Activated T-helper 17 cell treated with anti-CD3 and anti-CD28 coated beads, Interleukin-2, amount 50 U/mL, for 72 hours (primary cell): Measurements from ENCODE around the gene CTXND1. TPM values are rescaled to one million over a fixed set of nuclear protein-coding genes. Genes with fewer than 3 reads are reported as not detected.

Experiments
- ATAC-seq: fragments of 150-1000 bp; cut with Tn5 transposase; replicated peaks from 2 replicates; pipeline ENCODE4 v1.10.0; 2021; ENCODE audit warnings: mild to moderate bottlenecking, moderate library complexity
- H3K27ac Mint-ChIP-seq: one replicate; pipeline ENCODE4 v1.8.0; 2022; ENCODE audit warnings: mixed read lengths
- H3K27me3 Mint-ChIP-seq: one replicate; pipeline ENCODE4 v1.8.0; 2022; ENCODE audit warnings: mixed read lengths
- H3K36me3 Mint-ChIP-seq: one replicate; pipeline ENCODE4 v1.8.0; 2022; ENCODE audit warnings: low read depth, mild to moderate bottlenecking, mixed read lengths
- H3K4me1 Mint-ChIP-seq: one replicate; pipeline ENCODE4 v1.8.0; 2022; ENCODE audit warnings: mixed read lengths
- H3K4me3 Mint-ChIP-seq: one replicate; pipeline ENCODE4 v1.8.0; 2022; ENCODE audit warnings: mild to moderate bottlenecking, mixed read lengths
- H3K9me3 Mint-ChIP-seq: one replicate; pipeline ENCODE4 v1.8.0; 2022; ENCODE audit warnings: mixed read lengths
- total RNA-seq, 2 donors: library from RNA; stranded (reverse); gene quantifications; one replicate each; pipeline ENCODE4 v1.2.3, GENCODE V29; 2022

Gene CTXND1
- total RNA-seq, 2 donors from 2014 or later: not detected

DNA sequence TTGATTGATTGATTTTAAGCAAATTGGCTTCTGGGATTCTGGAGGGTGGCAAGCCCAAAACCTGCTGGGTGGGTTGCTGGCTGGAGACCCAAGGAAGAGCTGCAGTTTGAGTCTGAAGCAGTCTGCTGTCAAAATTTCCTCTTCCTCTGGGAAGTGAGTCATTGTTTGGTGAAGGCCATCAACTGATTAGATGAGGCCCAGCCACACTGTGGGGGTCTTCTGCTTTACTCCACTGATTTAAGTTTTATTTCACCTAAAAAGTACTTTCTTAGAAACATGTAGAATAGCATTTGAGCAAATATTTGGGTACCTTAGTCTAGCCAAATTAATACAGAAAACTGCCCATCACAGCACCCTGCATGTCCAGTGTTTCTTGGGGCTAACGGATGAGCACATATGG is 65.4 kb downstream of the CTXND1 start:
- H3K4me3 Mint-ChIP-seq: no peak overlapping the region
- peaks cover 59% of the 10 kb centered on the region for H3K36me3 Mint-ChIP-seq
- no peaks in the 10 kb centered on the region for H3K9me3 Mint-ChIP-seq
- H3K27me3 Mint-ChIP-seq: no peaks in the 10 kb centered on the region
- H3K4me1 Mint-ChIP-seq: peaks cover 5% of the 10 kb centered on the region
- H3K27ac Mint-ChIP-seq: no peak overlapping the region
- ATAC-seq: no peak

- no peak overlapping the region for H3K4me3 Mint-ChIP-seq
- H3K36me3 Mint-ChIP-seq: peaks cover 64% of the 10 kb centered on the region
- no peak overlapping the region for H3K27ac Mint-ChIP-seq
- H3K4me1 Mint-ChIP-seq: peaks cover 5% of the 10 kb centered on the region
- no peaks in the 10 kb centered on the region for H3K27me3 Mint-ChIP-seq
- H3K9me3 Mint-ChIP-seq: no peaks in the 10 kb centered on the region
- no peak for ATAC-seq
Measured at GRCh38 chr15:80186066-80186465, 65.9 kb downstream of the CTXND1 start.

DNA sequence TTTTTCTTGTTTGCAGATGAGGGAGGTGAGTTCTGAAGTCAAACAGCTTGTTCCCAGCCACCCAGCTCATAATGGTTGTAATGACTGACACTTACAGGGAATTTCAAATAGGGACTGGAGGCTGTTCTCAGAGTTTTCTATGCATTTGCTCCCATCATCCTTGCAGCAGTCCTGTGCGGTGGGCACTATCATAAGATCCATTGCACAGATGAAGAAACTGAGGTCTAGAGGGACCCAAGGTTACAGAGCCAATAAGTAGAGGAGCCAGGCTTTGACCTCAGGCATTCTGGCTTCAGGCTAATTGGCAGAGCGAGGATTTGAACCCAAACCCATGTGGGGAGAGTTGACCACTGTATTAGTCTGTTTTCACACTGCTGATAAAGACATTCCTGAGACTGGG is 66.9 kb downstream of the CTXND1 start:
- Mint-ChIP-seq H3K36me3 (peaks cover 68% of the 10 kb centered on the region), H3K4me3 (no peak overlapping the region), H3K9me3 (no peaks in the 10 kb centered on the region), H3K27me3 (no peaks in the 10 kb centered on the region), H3K4me1 (peaks cover 5% of the 10 kb centered on the region), H3K27ac (no peak overlapping the region)
- no peak for ATAC-seq

DNA sequence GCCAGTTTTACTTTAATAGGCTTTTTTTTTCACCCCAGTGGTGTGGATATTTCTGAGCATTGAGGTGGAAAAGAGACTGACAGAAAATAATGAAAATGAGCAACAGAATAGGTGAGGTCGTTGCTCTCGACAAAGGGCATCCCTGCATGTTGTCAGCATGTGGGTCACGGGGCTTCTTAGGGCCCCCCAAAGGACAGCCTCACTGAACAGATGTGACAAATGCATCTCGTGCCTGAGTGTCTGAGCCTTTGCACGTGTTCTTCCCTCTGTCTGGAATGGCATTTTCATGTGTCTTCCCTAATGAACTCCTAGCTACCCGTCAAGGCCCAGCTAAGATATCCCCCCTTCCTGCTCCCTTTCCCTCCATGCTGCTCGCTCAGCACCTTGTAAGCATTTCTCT is 67.5 kb downstream of the CTXND1 start:
- no peaks in the 10 kb centered on the region for H3K27me3 Mint-ChIP-seq
- H3K9me3 Mint-ChIP-seq: no peaks in the 10 kb centered on the region
- peaks cover 71% of the 10 kb centered on the region for H3K36me3 Mint-ChIP-seq
- peaks cover 5% of the 10 kb centered on the region for H3K4me1 Mint-ChIP-seq
- H3K4me3 Mint-ChIP-seq: no peak overlapping the region
- ATAC-seq: no peak
- no peak overlapping the region for H3K27ac Mint-ChIP-seq

GRCh38 chr15:80183886-80184285 is 68.1 kb downstream of the CTXND1 start:
- H3K36me3 Mint-ChIP-seq: peaks cover 78% of the 10 kb centered on the region
- peaks cover 7% of the 10 kb centered on the region for H3K4me1 Mint-ChIP-seq
- no peaks in the 10 kb centered on the region for H3K9me3 Mint-ChIP-seq
- H3K4me3 Mint-ChIP-seq: no peak overlapping the region
- no peak overlapping the region for H3K27ac Mint-ChIP-seq
- ATAC-seq: no peak
- H3K27me3 Mint-ChIP-seq: no peaks in the 10 kb centered on the region

GRCh38 chr15:80183306-80183705 is 68.7 kb downstream of the CTXND1 start:
- ATAC-seq: no peak
- Mint-ChIP-seq H3K4me1 (peaks cover 9% of the 10 kb centered on the region), H3K9me3 (no peaks in the 10 kb centered on the region), H3K27me3 (no peaks in the 10 kb centered on the region), H3K36me3 (peaks cover 83% of the 10 kb centered on the region), H3K27ac (no peak overlapping the region), H3K4me3 (no peak overlapping the region)

GRCh38 chr15:80182611-80183261 is 69.3 kb downstream of the CTXND1 start:
- no peaks in the 10 kb centered on the region for H3K9me3 Mint-ChIP-seq
- peaks cover 9% of the 10 kb centered on the region for H3K4me1 Mint-ChIP-seq
- H3K4me3 Mint-ChIP-seq: no peak overlapping the region
- peaks cover 89% of the 10 kb centered on the region for H3K36me3 Mint-ChIP-seq
- ATAC-seq: no peak
- no peaks in the 10 kb centered on the region for H3K27me3 Mint-ChIP-seq
- no peak overlapping the region for H3K27ac Mint-ChIP-seq

DNA sequence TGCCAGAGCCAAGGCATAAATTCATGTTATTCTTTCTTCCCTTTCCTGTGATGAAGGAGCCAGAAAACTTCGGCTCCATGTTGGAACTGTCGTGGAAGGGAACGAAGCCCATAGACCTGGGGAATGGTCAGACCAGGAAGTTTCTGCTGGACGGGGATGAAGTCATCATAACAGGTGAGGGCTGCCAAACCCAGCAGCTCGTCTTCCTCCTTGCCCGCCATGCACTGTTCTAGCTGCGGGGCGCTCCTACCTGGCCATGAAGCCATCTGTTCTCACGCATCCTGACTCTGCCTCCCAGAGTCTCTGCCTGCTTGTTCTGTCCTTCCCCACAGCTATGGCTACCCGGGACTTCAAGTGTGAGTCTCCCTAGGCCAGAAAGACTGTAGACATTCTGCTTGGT is 71.0 kb downstream of the CTXND1 start:
- peak overlapping the region; percentile 48 for H3K27ac Mint-ChIP-seq
- H3K4me1 Mint-ChIP-seq: peaks cover 9% of the 10 kb centered on the region

DNA sequence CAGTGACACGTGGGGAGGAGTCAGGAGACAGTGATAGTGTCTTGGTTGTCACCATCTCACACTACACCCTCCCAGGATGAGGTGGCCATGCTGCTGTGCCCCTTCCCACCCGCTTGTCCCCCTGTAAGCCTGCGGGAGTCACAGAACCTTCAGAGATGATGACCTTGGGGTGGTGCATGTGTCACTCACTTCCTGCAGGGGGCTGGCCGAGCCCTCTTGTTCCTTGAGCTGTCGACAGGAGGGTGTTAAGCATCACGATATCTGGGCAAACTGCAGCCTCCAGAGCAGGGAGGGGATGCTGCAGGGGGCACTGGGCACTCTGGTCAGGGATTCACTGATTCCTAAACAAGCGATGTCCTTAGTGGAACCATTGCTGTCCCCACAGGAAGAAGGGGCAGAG is 71.5 kb downstream of the CTXND1 start:
- no peaks in the 10 kb centered on the region for H3K9me3 Mint-ChIP-seq
- H3K27ac Mint-ChIP-seq: no peak overlapping the region
- peaks cover 81% of the 10 kb centered on the region for H3K36me3 Mint-ChIP-seq
- peaks cover 9% of the 10 kb centered on the region for H3K4me1 Mint-ChIP-seq
- no peak for ATAC-seq
- no peaks in the 10 kb centered on the region for H3K27me3 Mint-ChIP-seq
- H3K4me3 Mint-ChIP-seq: no peak overlapping the region

More for the DNA sequence above, 71.0 kb downstream of the CTXND1 start:
- Mint-ChIP-seq H3K9me3 (no peaks in the 10 kb centered on the region), H3K36me3 (peaks cover 86% of the 10 kb centered on the region), H3K4me3 (no peak overlapping the region), H3K27me3 (no peaks in the 10 kb centered on the region)
- ATAC-seq: no peak

GRCh38 chr15:80179935-80180334 is 72.1 kb downstream of the CTXND1 start:
- H3K4me3 Mint-ChIP-seq: no peak overlapping the region
- no peaks in the 10 kb centered on the region for H3K9me3 Mint-ChIP-seq
- H3K27ac Mint-ChIP-seq: peak overlapping the region; percentile 69
- peaks cover 76% of the 10 kb centered on the region for H3K36me3 Mint-ChIP-seq
- ATAC-seq: no peak
- no peaks in the 10 kb centered on the region for H3K27me3 Mint-ChIP-seq
- peaks cover 9% of the 10 kb centered on the region for H3K4me1 Mint-ChIP-seq

GRCh38 chr15:80179025-80179759 is 72.8 kb downstream of the CTXND1 start:
- ATAC-seq: peak; percentile 86
- no peak overlapping the region for H3K4me3 Mint-ChIP-seq
- peaks cover 68% of the 10 kb centered on the region for H3K36me3 Mint-ChIP-seq
- H3K9me3 Mint-ChIP-seq: no peaks in the 10 kb centered on the region
- peak overlapping the region; percentile 69 for H3K27ac Mint-ChIP-seq
- H3K4me1 Mint-ChIP-seq: peaks cover 9% of the 10 kb centered on the region
- no peaks in the 10 kb centered on the region for H3K27me3 Mint-ChIP-seq

- Mint-ChIP-seq H3K4me1 (peaks cover 7% of the 10 kb centered on the region), H3K36me3 (peaks cover 49% of the 10 kb centered on the region), H3K27ac (no peak overlapping the region), H3K4me3 (no peak overlapping the region), H3K27me3 (no peaks in the 10 kb centered on the region), H3K9me3 (no peaks in the 10 kb centered on the region)
- no peak for ATAC-seq
Measured at GRCh38 chr15:80177156-80177555, 74.9 kb downstream of the CTXND1 start.

DNA sequence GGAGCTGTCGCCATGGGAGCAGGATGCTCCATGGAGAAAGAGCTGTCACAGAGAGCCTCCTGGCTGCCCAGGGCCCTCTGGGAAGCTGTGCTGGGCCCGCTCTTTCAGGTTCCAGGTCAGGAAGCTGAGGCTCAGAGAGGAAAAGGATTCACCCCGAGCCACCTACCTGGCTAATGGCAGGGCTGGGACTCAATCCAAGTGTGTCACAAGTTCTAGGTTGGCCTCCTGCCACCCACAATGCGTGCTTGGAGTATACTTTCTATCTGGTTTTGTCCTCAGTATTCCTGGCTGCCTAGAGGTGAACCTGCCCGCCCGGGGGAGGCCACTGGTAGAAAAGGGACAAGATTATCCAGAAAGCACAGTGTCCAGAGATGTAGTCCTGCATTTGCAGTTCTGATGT is 75.6 kb downstream of the CTXND1 start:
- Mint-ChIP-seq H3K4me3 (no peak overlapping the region), H3K4me1 (peaks cover 4% of the 10 kb centered on the region), H3K9me3 (no peaks in the 10 kb centered on the region), H3K27me3 (no peaks in the 10 kb centered on the region), H3K36me3 (peaks cover 47% of the 10 kb centered on the region), H3K27ac (no peak overlapping the region)
- ATAC-seq: no peak

DNA sequence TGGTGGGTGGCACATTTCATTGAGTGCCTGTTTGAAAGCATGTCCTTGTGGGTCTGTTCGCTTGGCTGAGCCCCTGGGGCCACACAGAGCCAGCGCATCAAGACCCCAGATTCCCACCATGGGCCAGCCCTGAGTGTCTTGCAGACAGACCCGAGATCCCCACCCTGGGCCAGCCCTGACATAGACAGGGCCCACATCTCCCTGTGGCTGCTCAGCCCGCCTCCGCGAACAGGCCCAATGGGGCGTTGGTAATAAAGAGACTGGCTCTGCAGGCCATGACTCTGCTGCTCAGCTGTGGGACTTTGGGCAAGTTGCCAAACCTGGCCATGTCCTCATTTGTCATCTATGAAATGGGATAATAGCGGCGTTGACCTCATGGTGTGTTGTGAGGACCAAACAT is 76.6 kb downstream of the CTXND1 start:
- ATAC-seq: no peak
- no peaks in the 10 kb centered on the region for H3K9me3 Mint-ChIP-seq

DNA sequence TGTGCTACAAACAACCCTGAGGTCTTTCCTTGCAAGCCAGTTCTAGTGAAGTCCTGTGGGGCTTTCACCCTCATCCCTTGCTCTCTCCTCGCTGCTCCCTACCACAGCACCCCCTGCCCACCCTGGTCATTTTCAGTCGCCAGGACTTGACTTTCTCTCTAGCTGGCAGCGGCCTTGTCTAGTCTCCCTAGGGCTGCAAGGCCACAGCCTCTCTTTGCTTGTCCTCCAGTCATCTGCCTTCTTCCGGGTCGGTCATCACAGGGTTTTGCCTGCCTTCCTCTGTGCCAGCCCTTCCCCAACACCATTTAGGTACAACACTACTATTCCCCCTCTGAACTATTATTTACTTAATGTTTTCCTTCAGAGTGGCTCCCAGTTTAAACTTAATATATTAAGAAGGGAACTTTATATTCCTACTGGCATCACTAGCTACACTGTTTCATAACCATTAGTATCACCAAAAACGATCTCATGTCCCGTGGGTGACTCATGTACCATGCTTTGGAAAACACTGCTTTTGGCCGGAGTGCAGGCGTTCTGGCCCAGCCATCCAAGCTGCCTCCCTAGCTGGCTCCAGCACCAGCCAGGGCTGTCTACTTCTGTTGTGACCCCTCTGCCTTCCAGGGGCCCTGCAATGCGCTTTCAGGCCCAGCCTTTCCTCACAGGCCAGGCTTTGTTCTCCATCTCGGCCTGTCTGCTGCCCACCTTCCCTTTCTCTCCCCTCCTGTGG is 77.8 kb downstream of the CTXND1 start:
- Mint-ChIP-seq H3K27ac (no peak overlapping the region), H3K27me3 (no peaks in the 10 kb centered on the region), H3K9me3 (no peaks in the 10 kb centered on the region), H3K4me3 (no peak overlapping the region), H3K36me3 (peaks cover 41% of the 10 kb centered on the region), H3K4me1 (peaks cover 4% of the 10 kb centered on the region)
- ATAC-seq: no peak

More for the DNA sequence above, 76.6 kb downstream of the CTXND1 start:
- peaks cover 4% of the 10 kb centered on the region for H3K4me1 Mint-ChIP-seq
- no peaks in the 10 kb centered on the region for H3K27me3 Mint-ChIP-seq
- H3K36me3 Mint-ChIP-seq: peaks cover 45% of the 10 kb centered on the region
- no peak overlapping the region for H3K27ac Mint-ChIP-seq
- H3K4me3 Mint-ChIP-seq: no peak overlapping the region
